ENCODE measurements around the gene WNT10A.
A peak's percentile ranks its signal among the peaks of the same experiment; 100 is the strongest.

Gene WNT10A

DNA sequence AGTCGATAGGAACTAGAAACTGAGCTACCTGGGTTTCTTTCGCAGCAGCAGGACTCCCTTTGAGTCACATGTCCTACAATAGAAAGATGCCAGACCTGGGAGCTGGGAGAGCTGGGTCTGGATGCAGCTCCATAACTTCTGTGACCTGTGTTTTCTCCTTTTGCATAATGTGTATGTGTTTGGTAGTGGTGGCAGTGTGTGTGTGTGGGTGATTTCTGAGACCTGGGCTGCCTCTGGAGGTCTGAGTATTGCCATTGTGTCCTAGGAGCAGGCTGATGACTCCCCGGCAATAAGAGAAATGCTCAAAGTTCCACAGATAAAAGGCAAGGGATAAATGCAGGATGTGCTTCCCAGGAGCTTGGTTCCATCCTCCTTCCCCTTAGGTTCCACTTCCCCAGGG is 6.4 kb downstream of the WNT10A start:
- no peaks in the 10 kb centered on the region for H3K4me1 ChIP-seq (ENCODE audit: control insufficient read depth, insufficient read depth, low read length, unreplicated experiment)
- H3K4me3 ChIP-seq (ENCODE audit: low read depth, low read length), result no peak overlapping the region
- H2AFZ ChIP-seq (ENCODE audit: low read length, unreplicated experiment), result no peak overlapping the region
- no peaks in the 10 kb centered on the region for H3K36me3 ChIP-seq (ENCODE audit: insufficient read depth, low read length)
- peaks cover 39% of the 10 kb centered on the region for H3K27me3 ChIP-seq (ENCODE audit: insufficient read depth, low read length)
- no peaks in the 10 kb centered on the region for H3K79me2 ChIP-seq (ENCODE audit: control insufficient read depth, insufficient read depth, low read length, unreplicated experiment)
- no peak overlapping the region for H3K27ac ChIP-seq (ENCODE audit: low read depth, low read length)

DNA sequence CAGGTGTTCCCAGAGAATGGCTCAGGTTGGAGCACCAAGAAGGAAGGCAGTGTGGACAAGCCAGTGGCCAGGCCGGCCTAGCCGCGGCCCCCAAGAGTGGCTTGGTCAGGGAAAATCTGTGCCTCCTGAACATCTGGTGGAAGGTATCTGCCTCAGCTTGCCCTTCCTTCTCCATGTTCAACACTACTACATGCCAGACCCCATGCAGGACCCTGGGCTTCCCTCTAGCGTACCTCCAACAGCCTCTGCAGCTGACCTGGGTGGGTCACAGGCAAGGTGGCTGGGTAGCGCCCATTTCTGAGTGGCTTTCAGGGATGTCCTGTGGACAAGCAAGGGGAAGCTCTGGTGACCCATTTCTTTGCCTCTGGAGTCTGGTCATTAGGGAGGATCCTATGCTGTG is 7.7 kb downstream of the WNT10A start:
- no peak overlapping the region for H2AFZ ChIP-seq (ENCODE audit: low read length, unreplicated experiment)
- no peak overlapping the region for H3K4me3 ChIP-seq (ENCODE audit: low read depth, low read length)
- H3K27me3 ChIP-seq (ENCODE audit: insufficient read depth, low read length), result peaks cover 35% of the 10 kb centered on the region
- H3K36me3 ChIP-seq (ENCODE audit: insufficient read depth, low read length), result no peaks in the 10 kb centered on the region
- no peaks in the 10 kb centered on the region for H3K4me1 ChIP-seq (ENCODE audit: control insufficient read depth, insufficient read depth, low read length, unreplicated experiment)
- H3K27ac ChIP-seq (ENCODE audit: low read depth, low read length), result no peak overlapping the region
- H3K79me2 ChIP-seq (ENCODE audit: control insufficient read depth, insufficient read depth, low read length, unreplicated experiment), result no peaks in the 10 kb centered on the region

DNA sequence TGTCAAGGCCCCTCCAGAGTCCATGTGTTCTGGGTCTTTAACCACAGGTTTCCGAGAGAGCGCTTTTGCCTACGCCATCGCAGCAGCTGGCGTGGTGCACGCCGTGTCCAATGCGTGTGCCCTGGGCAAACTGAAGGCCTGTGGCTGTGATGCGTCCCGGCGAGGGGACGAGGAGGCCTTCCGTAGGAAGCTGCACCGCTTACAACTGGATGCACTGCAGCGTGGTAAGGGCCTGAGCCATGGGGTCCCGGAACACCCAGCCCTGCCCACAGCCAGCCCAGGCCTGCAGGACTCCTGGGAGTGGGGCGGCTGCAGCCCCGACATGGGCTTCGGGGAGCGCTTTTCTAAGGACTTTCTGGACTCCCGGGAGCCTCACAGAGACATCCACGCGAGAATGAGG is 9.3 kb downstream of the WNT10A start:
- Histone ChIP-seq H3K4me3 (ENCODE audit: low read depth, low read length) (no peak overlapping the region), H3K79me2 (ENCODE audit: control insufficient read depth, insufficient read depth, low read length, unreplicated experiment) (no peaks in the 10 kb centered on the region), H3K27me3 (ENCODE audit: insufficient read depth, low read length) (peaks cover 37% of the 10 kb centered on the region), H3K4me1 (ENCODE audit: control insufficient read depth, insufficient read depth, low read length, unreplicated experiment) (no peaks in the 10 kb centered on the region), H3K27ac (ENCODE audit: low read depth, low read length) (no peak overlapping the region), H3K36me3 (ENCODE audit: insufficient read depth, low read length) (no peaks in the 10 kb centered on the region), H2AFZ (ENCODE audit: low read length, unreplicated experiment) (no peak overlapping the region)

DNA sequence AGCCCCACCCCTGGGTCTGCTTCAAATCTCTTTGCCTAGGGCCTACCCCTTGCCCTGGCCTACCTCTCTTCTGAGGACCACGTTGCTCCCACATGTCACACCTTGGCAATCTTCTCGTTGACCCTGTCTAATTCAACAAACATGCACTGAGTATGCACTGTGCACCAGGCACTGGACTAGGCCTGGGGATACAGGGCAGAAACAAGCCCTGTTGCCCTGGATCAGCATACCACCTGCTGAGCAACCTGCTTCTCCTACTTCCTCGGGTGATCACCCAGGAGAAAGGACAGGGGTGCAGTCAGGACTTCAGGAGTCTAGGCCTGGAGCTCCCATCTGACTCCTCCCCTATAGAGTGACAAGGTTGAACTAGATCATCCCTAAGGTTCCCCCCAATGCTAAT is 9.7 kb downstream of the WNT10A start:
- no peaks in the 10 kb centered on the region for H3K4me1 ChIP-seq (ENCODE audit: control insufficient read depth, insufficient read depth, low read length, unreplicated experiment)
- H2AFZ ChIP-seq (ENCODE audit: low read length, unreplicated experiment), result no peak overlapping the region
- H3K79me2 ChIP-seq (ENCODE audit: control insufficient read depth, insufficient read depth, low read length, unreplicated experiment), result no peaks in the 10 kb centered on the region
- no peak overlapping the region for H3K4me3 ChIP-seq (ENCODE audit: low read depth, low read length)
- peaks cover 38% of the 10 kb centered on the region for H3K27me3 ChIP-seq (ENCODE audit: insufficient read depth, low read length)
- H3K36me3 ChIP-seq (ENCODE audit: insufficient read depth, low read length), result no peaks in the 10 kb centered on the region
- no peak overlapping the region for H3K27ac ChIP-seq (ENCODE audit: low read depth, low read length)

DNA sequence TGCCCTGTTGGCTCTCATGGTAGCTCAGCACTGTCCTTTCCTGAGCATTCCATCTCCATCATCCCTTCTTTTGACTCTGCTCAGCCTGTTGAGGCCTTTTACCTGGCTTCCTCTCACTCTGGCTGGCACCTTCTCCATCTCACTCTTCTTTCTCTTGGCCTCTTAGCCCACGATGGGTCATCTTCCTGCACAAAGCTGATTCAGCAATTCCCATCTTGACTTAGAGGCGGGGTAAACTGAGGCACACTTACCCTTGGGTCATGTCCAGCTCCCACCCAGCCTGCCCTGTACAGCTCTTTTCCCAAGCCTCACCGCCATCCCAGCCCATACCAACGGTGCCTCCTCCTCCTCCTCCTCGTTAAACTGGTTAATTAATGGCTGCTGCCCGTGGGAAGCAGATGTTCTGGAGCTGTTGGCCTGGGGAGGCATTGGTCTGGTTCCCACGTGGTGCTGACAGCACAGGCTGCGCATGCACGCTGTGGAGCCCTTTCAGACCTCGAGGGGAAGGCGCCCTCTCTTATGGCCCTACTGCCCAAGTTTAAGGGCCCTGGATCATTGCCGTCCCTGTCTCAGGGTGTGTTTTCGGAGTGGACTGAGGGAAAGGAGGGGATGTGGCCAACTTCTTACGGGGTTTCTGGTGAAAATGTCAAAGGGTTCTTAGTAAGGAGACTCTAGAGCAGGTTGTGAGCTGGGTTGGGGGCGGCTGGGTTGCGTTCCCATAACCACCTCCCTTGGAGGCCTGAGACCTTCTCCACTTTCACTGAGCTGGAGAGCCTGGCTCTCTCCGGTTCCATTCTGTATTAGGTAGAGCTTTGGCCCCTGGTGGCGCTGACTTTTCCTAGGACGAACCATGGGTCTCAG is 10.9 kb downstream of the WNT10A start:
- H3K36me3 ChIP-seq (ENCODE audit: insufficient read depth, low read length), result no peaks in the 10 kb centered on the region
- no peak overlapping the region for H3K4me3 ChIP-seq (ENCODE audit: low read depth, low read length)
- H2AFZ ChIP-seq (ENCODE audit: low read length, unreplicated experiment), result no peak overlapping the region
- H3K4me1 ChIP-seq (ENCODE audit: control insufficient read depth, insufficient read depth, low read length, unreplicated experiment), result peaks cover 5% of the 10 kb centered on the region
- peaks cover 49% of the 10 kb centered on the region for H3K27me3 ChIP-seq (ENCODE audit: insufficient read depth, low read length)
- no peak overlapping the region for H3K27ac ChIP-seq (ENCODE audit: low read depth, low read length)
- H3K79me2 ChIP-seq (ENCODE audit: control insufficient read depth, insufficient read depth, low read length, unreplicated experiment), result no peaks in the 10 kb centered on the region

DNA sequence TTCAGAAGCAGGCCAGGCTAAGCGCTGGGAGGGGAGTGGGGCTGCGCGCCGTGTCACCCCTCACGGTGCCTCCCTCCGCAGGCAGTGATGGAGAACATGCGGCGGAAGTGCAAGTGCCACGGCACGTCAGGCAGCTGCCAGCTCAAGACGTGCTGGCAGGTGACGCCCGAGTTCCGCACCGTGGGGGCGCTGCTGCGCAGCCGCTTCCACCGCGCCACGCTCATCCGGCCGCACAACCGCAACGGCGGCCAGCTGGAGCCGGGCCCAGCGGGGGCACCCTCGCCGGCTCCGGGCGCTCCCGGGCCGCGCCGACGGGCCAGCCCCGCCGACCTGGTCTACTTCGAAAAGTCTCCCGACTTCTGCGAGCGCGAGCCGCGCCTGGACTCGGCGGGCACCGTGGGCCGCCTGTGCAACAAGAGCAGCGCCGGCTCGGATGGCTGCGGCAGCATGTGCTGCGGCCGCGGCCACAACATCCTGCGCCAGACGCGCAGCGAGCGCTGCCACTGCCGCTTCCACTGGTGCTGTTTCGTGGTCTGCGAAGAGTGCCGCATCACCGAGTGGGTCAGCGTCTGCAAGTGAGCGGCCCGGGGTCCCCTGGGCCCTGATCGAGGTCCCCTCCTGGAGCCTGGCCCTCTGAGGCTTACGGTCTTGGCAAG is 12.2 kb downstream of the WNT10A start:
- H2AFZ ChIP-seq (ENCODE audit: low read length, unreplicated experiment), result peak overlapping the region; percentile 64
- H3K4me3 ChIP-seq (ENCODE audit: low read depth, low read length), result peak overlapping the region; percentile 72
- H3K79me2 ChIP-seq (ENCODE audit: control insufficient read depth, insufficient read depth, low read length, unreplicated experiment), result no peaks in the 10 kb centered on the region
- H3K27me3 ChIP-seq (ENCODE audit: insufficient read depth, low read length), result peaks cover 62% of the 10 kb centered on the region
- H3K27ac ChIP-seq (ENCODE audit: low read depth, low read length), result no peak overlapping the region
- peaks cover 13% of the 10 kb centered on the region for H3K4me1 ChIP-seq (ENCODE audit: control insufficient read depth, insufficient read depth, low read length, unreplicated experiment)
- H3K36me3 ChIP-seq (ENCODE audit: insufficient read depth, low read length), result no peaks in the 10 kb centered on the region

DNA sequence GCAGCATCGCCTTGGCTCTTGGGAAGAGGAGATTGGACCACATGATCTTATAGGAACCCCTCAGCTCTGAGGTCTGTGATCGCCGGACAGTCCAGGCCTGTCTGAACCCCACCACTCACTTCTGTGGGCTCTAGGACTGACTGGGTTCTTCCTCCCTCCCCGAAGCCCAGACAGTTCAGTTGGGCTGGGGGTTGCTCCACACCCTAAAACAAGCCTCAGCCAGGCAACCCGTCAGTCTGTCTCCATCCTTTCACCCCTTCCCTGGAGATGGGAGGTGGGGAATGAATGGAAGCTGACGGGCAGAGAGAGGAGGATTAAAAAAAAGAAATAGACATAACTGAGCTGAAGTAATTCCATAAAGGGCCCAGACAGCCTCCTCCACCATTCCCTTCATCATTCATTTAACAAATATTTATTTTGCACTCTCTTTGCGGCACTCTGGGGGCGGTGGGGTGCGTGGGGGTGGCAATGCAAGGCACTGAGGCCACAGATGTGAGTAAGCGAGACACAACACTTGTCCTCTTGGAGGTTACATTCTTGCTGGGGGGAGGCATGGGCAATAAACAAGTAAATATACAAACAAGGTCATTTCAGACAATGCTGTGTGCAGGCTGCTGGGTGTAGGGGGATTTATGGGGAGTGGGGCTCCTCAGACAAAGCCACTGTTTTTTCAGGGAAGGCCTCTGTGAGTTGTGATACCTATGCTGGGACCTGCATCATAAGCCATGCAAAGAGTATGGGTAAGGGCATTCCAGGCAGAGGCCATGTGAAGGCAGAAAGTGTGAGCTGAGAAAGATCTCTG is 12.9 kb downstream of the WNT10A start:
- Histone ChIP-seq H3K27me3 (ENCODE audit: insufficient read depth, low read length) (peaks cover 68% of the 10 kb centered on the region), H3K79me2 (ENCODE audit: control insufficient read depth, insufficient read depth, low read length, unreplicated experiment) (no peaks in the 10 kb centered on the region), H2AFZ (ENCODE audit: low read length, unreplicated experiment) (peak overlapping the region; percentile 64)

DNA sequence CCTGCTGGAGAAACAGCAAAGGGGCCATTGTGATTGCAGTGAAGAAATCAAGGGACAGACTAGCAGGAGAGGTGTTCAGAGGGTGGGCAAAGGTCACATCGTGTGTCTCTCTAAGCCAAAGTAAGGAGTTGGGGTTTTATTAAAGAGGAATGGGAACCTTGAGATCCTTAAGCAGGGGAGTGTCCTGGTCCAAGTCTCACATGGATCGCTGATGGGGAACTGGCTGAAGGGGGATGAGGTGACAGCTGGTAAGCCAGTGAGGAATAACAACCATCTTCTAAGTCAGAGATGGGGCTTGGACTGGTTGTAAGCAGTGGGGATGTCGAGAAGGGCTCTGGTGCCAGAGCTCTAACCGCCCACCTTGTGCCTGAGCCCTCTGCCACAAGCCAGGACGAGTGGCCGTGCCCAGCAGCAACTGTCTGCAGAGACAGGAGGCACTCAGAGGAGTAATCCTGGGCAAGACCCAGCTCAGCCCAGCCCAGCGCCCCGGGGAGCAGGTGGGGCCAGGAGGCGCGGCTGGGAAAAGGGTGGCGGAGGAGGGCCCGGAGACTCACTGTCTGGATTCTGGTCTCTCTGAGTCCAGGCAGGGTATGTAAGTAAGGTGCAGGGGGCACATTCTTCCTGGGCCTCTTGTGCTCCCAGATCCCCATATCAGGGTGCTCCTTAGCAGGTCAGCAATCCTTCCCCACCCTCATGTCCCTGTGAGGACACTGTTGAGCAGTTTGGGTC is 13.7 kb downstream of the WNT10A start:
- H3K79me2 ChIP-seq (ENCODE audit: control insufficient read depth, insufficient read depth, low read length, unreplicated experiment), result no peaks in the 10 kb centered on the region
- peaks cover 13% of the 10 kb centered on the region for H3K4me1 ChIP-seq (ENCODE audit: control insufficient read depth, insufficient read depth, low read length, unreplicated experiment)
- H2AFZ ChIP-seq (ENCODE audit: low read length, unreplicated experiment), result no peak overlapping the region
- no peaks in the 10 kb centered on the region for H3K36me3 ChIP-seq (ENCODE audit: insufficient read depth, low read length)
- H3K27me3 ChIP-seq (ENCODE audit: insufficient read depth, low read length), result peaks cover 75% of the 10 kb centered on the region
- no peak overlapping the region for H3K4me3 ChIP-seq (ENCODE audit: low read depth, low read length)
- H3K27ac ChIP-seq (ENCODE audit: low read depth, low read length), result no peak overlapping the region

More for the DNA sequence above, 12.9 kb downstream of the WNT10A start:
- Histone ChIP-seq H3K36me3 (ENCODE audit: insufficient read depth, low read length) (no peaks in the 10 kb centered on the region), H3K27ac (ENCODE audit: low read depth, low read length) (no peak overlapping the region), H3K4me1 (ENCODE audit: control insufficient read depth, insufficient read depth, low read length, unreplicated experiment) (peaks cover 13% of the 10 kb centered on the region), H3K4me3 (ENCODE audit: low read depth, low read length) (peak overlapping the region; percentile 72)

DNA sequence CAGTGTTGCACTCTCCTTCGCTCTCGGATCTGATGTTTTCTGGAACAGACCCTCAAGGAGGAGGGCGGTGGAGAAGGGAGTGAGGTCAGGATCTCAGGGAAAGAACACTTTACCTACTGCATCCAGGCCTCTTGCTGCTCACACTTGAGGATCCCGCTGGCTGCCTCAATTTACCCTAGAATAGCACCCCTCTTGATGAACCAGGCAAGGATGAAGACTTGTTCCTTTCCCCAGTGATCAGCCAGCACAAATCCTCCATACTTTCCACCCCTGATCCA is 14.2 kb downstream of the WNT10A start:
- H3K27me3 ChIP-seq (ENCODE audit: insufficient read depth, low read length), result peaks cover 80% of the 10 kb centered on the region
- peaks cover 13% of the 10 kb centered on the region for H3K4me1 ChIP-seq (ENCODE audit: control insufficient read depth, insufficient read depth, low read length, unreplicated experiment)

DNA sequence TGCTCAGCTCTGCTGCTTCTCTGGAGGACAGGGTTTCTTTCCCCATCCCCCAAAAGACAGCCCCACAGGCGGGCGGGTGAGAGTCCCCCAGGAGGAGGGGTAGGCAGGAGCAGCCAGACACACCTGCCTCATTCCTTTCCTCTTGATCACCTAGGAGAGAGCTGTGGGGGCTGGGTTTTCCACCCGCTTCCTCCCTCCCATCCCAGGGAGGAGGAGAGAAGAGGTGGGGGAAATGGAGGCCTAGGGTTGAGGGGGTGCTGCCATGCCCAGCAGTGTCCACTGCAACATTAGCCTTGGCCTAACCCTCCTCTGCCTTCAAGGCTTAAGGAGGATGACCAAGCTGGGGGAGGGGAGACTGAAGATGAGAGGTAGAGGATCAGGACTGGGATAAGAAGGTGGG is 14.7 kb downstream of the WNT10A start:
- no peaks in the 10 kb centered on the region for H3K36me3 ChIP-seq (ENCODE audit: insufficient read depth, low read length)
- peaks cover 81% of the 10 kb centered on the region for H3K27me3 ChIP-seq (ENCODE audit: insufficient read depth, low read length)
- no peak overlapping the region for H2AFZ ChIP-seq (ENCODE audit: low read length, unreplicated experiment)
- H3K79me2 ChIP-seq (ENCODE audit: control insufficient read depth, insufficient read depth, low read length, unreplicated experiment), result no peaks in the 10 kb centered on the region
- H3K27ac ChIP-seq (ENCODE audit: low read depth, low read length), result no peak overlapping the region
- H3K4me3 ChIP-seq (ENCODE audit: low read depth, low read length), result no peak overlapping the region
- H3K4me1 ChIP-seq (ENCODE audit: control insufficient read depth, insufficient read depth, low read length, unreplicated experiment), result peaks cover 13% of the 10 kb centered on the region

More for the DNA sequence above, 14.2 kb downstream of the WNT10A start:
- Histone ChIP-seq H3K4me3 (ENCODE audit: low read depth, low read length) (no peak overlapping the region), H3K36me3 (ENCODE audit: insufficient read depth, low read length) (no peaks in the 10 kb centered on the region), H2AFZ (ENCODE audit: low read length, unreplicated experiment) (no peak overlapping the region), H3K27ac (ENCODE audit: low read depth, low read length) (no peak overlapping the region), H3K79me2 (ENCODE audit: control insufficient read depth, insufficient read depth, low read length, unreplicated experiment) (no peaks in the 10 kb centered on the region)

Data from ACC112 (cell line).